ENCODE data around the gene CCL21. TPM values are rescaled to one million over a fixed set of nuclear protein-coding genes. Genes with fewer than 3 reads are reported as not detected.

CCL21 gene
- total and polyA plus RNA-seq, 2 of the 13 experiments (the other 11 are each of a cell fraction or from before 2014, with no cell fraction given) = not detected

DNA sequence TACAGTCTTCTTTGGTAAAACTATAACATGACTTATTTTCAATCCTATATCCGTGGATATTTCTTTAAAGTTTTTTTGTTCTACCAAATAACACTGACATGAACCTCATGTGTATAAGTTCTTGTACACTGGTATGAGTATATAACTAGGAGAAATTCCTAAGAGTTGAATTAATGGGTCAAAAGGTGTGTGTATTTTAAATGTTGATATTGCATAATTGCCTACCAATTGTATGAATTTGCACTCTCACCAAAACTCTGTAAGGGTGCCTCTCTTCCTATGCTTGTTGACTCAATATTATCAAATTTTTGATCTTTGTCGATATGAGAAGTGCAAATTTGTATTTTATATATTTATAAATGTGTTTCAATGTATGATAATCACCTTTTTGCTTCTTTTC is 22.9 kb upstream of the CCL21 start (continued):
- TF ChIP-seq, protein P1, sequence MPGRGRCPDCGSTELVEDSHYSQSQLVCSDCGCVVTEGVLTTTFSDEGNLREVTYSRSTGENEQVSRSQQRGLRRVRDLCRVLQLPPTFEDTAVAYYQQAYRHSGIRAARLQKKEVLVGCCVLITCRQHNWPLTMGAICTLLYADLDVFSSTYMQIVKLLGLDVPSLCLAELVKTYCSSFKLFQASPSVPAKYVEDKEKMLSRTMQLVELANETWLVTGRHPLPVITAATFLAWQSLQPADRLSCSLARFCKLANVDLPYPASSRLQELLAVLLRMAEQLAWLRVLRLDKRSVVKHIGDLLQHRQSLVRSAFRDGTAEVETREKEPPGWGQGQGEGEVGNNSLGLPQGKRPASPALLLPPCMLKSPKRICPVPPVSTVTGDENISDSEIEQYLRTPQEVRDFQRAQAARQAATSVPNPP (CRISPR knock-in tag; IDR thresholded peaks at IDR 0.05) = no peak
- no peak for TF ChIP-seq MED13 (CRISPR knock-in tag; IDR thresholded peaks at IDR 0.05)
- no peak for TF ChIP-seq ZNF605 (CRISPR knock-in tag; IDR thresholded peaks at IDR 0.05)
- no peak for TF ChIP-seq ZNF12 (CRISPR knock-in tag; IDR thresholded peaks at IDR 0.05)
- TF ChIP-seq ZBTB33 (CRISPR knock-in tag; IDR thresholded peaks at IDR 0.05) = no peak
- no peak for TF ChIP-seq ZNF484 (CRISPR knock-in tag; IDR thresholded peaks at IDR 0.05; ENCODE audit: borderline replicate concordance, low read depth)
- TF ChIP-seq, protein P2, sequence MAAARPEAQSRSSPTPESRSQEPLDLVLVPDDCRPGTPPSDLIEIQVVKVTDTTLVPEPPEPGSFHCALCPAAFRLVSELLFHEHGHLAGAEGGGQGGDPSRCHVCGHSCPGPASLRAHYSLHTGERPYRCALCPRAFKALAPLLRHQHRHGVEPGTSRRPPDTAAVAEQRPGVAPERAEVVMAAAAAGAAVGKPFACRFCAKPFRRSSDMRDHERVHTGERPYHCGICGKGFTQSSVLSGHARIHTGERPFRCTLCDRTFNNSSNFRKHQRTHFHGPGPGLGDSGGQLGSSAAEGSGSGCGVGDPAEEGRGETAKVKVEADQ (CRISPR knock-in tag; IDR thresholded peaks at IDR 0.05; ENCODE audit: borderline replicate concordance) = no peak
- TF ChIP-seq SNAPC2 (CRISPR knock-in tag; IDR thresholded peaks at IDR 0.05) = no peak

- DNase-seq (ENCODE audit: low spot score) (no peak), ATAC-seq (no peak), FAIRE-seq (no peak)
- H4K20me1 ChIP-seq (ENCODE audit: insufficient read depth, low read length) = no peaks in the 10 kb centered on the region
- no peak overlapping the region for H3K9ac ChIP-seq (ENCODE audit: insufficient read depth, low read depth, low read length)
- TF ChIP-seq ZFP91 (CRISPR knock-in tag; IDR thresholded peaks at IDR 0.05; ENCODE audit: borderline replicate concordance) = no peak
- TF ChIP-seq AHR (CRISPR knock-in tag; IDR thresholded peaks at IDR 0.05) = no peak
- TF ChIP-seq SCMH1 (CRISPR knock-in tag; IDR thresholded peaks at IDR 0.05; ENCODE audit: borderline replicate concordance) = no peak
- TF ChIP-seq ZSCAN30 (CRISPR knock-in tag; IDR thresholded peaks at IDR 0.05) = no peak
- no peak for TF ChIP-seq ARHGAP35 (CRISPR knock-in tag; IDR thresholded peaks at IDR 0.05; ENCODE audit: borderline replicate concordance)
- H3K4me3 ChIP-seq (replicated peaks in 1 of 3; ENCODE audit: insufficient read depth in 1 of 3, low read depth in 2 of 3, low read length in 3 of 3) = no peak overlapping the region
- H3K4me2 ChIP-seq (ENCODE audit: low read depth, low read length) = no peak overlapping the region
- no TSS peak for BruUV-seq (replicated peaks)
- H2AFZ ChIP-seq (ENCODE audit: low read length) = no peak overlapping the region
- peaks cover 0 to 3% of the 10 kb centered on the region in 2 experiments; a peak in 1 of 5 replicates for H3K27me3 ChIP-seq (ENCODE audit: control insufficient read depth in 1 of 2, insufficient read depth in 2 of 2, low read length in 2 of 2)
- no peaks in the 10 kb centered on the region for H3K36me3 ChIP-seq (replicated peaks in 1 of 2; ENCODE audit: control insufficient read depth in 1 of 2, insufficient read depth in 2 of 2, low read length in 2 of 2)
- no peaks in the 10 kb centered on the region for H3K9me3 ChIP-seq (ENCODE audit: low read length)
- ChIA-PET CTCF (ENCODE audit: low intra/inter-chr PET ratio, low total read pairs) (no interaction called here), POLR2A (no interaction called here)
- H3K79me2 ChIP-seq (ENCODE audit: insufficient read depth, low read length) = no peaks in the 10 kb centered on the region
- H3K27ac ChIP-seq (ENCODE audit: extremely low read length, insufficient read depth, low read length) = no peak overlapping the region
- 0% methylated on average over 1 of the region's 1 CpG for WGBS (ENCODE audit: low lambda C conversion rate)
- in situ Hi-C loops (cut with HindIII; ENCODE audit: extremely low pct_ligation_motif_present, low pct_unique_long_range_greater_than_20kb) = no loop called here
- intact Hi-C loops (cut with micrococcal nuclease; ENCODE audit: unreplicated experiment) = no loop called here
- no peaks in the 10 kb centered on the region for H3K4me1 ChIP-seq (ENCODE audit: insufficient read depth, low read length)
Measured at GRCh38 chr9:34732478-34732877, 22.5 kb upstream of the CCL21 start.
